Progenitor cell of endocrine pancreas (in vitro differentiated cells): Measurements from ENCODE around the gene MAK. TPM values are rescaled to one million over a fixed set of nuclear protein-coding genes. Genes with fewer than 3 reads are reported as not detected.
"Not testable (repeated sequence)": the region's sequence is repeated elsewhere in the genome, so short reads cannot be mapped to it uniquely, and the experiment has no call there.

Experiments used
- DNase-seq: peaks from one replicate; pipeline ENCODE4 v3.0.0; 2021; ENCODE audit warnings: low spot score; ENCODE audit not compliant: unreplicated experiment
- H3K27ac Mint-ChIP-seq: 2 replicates; pipeline ENCODE4 v1.8.0; 2021; ENCODE audit warnings: mild to moderate bottlenecking, moderate library complexity, mixed read lengths
- H3K27me3 Mint-ChIP-seq: 2 replicates; pipeline ENCODE4 v1.8.0; 2021; ENCODE audit warnings: mixed read lengths
- H3K36me3 Mint-ChIP-seq: 2 replicates; pipeline ENCODE4 v1.8.0; 2022; ENCODE audit warnings: mixed read lengths; ENCODE audit not compliant: insufficient read depth
- H3K4me1 Mint-ChIP-seq: 2 replicates; pipeline ENCODE4 v1.8.0; 2021; ENCODE audit warnings: low read depth, mixed read lengths
- H3K4me3 Mint-ChIP-seq: 2 replicates; pipeline ENCODE4 v1.8.0; 2021; ENCODE audit warnings: low read depth, mild to moderate bottlenecking, moderate library complexity, mixed read lengths
- H3K9me3 Mint-ChIP-seq: 2 replicates; pipeline ENCODE4 v1.8.0; 2021; ENCODE audit warnings: low read depth, mixed read lengths
- total RNA-seq: library from RNA; stranded (reverse); gene quantifications from 2 replicates; pipeline ENCODE4 v1.2.1, GENCODE V29; 2021
- TF ChIP-seq, protein P1 (sequence below): fragments of 200-600 bp; sonication (generic); IDR thresholded peaks from one replicate; pipeline ENCODE4 v1.5.0; 2021; ENCODE audit warnings: antibody characterized with exemption, mild to moderate bottlenecking; ENCODE audit not compliant: unreplicated experiment

The MAK gene
- total RNA-seq, 1 donor from 2014 or later: 1.3 TPM

DNA sequence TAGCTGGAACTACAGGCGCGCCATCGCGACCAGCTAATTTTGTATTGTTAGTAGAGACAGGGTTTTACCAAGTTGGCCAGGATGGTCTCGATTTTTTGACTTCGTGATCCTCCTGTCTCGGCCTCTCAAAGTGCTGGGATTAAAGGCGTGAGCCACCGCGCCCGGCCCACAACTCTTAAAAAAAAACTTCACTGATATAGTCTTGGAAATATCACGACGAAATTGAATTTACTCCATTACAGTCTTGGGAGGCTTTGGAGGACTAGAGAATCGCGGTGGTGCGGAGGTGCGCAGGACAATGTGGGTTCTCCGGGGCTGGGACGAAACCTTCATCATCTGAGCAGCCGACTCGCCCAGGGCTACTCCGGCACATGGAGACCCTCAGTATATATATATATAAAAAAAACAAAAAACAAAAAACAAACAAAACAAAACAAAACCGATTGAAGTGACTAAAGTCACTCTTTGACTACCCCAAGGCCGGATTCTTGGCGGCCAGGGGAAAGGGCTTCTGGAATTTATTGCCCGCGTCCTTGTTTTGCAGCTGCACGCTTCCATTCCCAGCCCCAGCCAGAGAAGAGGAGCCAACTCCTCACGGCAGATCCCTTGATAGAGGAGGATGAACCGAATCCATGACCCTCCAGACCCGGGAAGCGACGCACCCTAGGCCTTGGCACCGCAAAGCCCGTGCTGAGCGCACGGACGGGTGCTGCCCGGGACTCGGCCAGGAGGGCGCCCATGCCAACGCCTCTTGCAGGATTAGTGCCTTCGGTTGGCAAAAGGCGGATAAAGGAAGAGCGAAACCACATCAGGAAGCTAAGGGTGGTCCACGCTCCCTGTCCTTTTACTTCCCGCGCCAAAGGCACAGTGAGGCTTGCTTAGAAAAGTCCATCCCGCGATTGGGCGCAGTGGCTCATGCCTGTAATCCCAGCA lies 45.2 kb upstream of the MAK start:
- TF ChIP-seq, protein P1, sequence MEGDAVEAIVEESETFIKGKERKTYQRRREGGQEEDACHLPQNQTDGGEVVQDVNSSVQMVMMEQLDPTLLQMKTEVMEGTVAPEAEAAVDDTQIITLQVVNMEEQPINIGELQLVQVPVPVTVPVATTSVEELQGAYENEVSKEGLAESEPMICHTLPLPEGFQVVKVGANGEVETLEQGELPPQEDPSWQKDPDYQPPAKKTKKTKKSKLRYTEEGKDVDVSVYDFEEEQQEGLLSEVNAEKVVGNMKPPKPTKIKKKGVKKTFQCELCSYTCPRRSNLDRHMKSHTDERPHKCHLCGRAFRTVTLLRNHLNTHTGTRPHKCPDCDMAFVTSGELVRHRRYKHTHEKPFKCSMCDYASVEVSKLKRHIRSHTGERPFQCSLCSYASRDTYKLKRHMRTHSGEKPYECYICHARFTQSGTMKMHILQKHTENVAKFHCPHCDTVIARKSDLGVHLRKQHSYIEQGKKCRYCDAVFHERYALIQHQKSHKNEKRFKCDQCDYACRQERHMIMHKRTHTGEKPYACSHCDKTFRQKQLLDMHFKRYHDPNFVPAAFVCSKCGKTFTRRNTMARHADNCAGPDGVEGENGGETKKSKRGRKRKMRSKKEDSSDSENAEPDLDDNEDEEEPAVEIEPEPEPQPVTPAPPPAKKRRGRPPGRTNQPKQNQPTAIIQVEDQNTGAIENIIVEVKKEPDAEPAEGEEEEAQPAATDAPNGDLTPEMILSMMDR: no peak
- Mint-ChIP-seq H3K4me3 (no peak overlapping the region), H3K27ac (no peak overlapping the region), H3K9me3 (no peaks in the 10 kb centered on the region), H3K4me1 (peaks cover 6% of the 10 kb centered on the region), H3K27me3 (peaks cover 75% of the 10 kb centered on the region), H3K36me3 (no peaks in the 10 kb centered on the region)
- DNase-seq: no peak

DNA sequence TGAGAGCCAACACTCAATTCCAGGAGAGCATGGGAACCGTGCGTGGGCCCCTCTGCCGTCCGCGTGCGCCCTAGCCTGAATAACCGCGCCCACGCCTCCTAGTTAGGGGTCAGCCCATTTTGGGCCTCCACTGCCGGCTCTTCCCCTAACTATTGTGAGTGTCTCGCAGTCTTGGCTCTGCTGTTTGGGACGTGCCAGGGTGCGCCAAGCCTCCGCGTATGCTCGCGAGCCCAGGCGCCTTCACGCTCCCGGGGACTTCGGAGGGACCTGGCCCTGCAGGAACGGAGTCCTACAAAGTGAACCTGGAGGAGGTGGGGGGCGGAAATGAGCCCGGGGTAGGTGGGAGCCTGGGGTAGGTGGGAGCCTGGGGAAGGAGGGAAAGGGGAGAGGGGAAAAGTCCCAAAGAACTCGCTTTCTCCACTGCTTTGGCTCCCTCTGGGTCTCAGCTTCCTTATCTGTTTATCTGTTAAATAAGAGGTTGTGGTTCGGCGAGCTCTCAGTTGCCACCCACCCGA lies 44.4 kb upstream of the MAK start:
- Mint-ChIP-seq H3K4me1 (peaks cover 5% of the 10 kb centered on the region), H3K27ac (no peak overlapping the region), H3K9me3 (no peaks in the 10 kb centered on the region), H3K4me3 (no peak overlapping the region), H3K27me3 (peaks cover 75% of the 10 kb centered on the region), H3K36me3 (no peaks in the 10 kb centered on the region)
- TF ChIP-seq, protein P1: no peak
- no peak for DNase-seq

DNA sequence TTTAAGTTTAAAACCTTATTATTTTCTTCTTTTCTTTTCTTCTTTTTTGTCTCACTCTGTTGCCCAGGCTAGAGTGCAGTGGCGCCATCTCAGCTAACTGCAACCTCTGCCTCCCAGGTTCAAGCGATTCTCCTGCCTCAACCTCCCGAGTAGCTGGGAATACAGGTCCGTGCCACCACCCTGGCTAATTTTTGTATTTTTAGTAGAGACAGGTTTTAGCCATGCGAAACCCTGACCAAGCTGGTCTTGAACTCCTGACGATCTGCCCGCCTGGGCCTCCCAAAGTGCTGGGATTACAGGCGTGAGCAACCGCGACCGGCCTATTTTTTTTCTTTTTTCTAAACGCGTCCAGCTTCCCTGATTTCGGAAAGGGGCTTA lies 43.9 kb upstream of the MAK start:
- not testable (repeated sequence) for H3K36me3 Mint-ChIP-seq, H3K9me3 Mint-ChIP-seq, H3K4me1 Mint-ChIP-seq, H3K4me3 Mint-ChIP-seq, DNase-seq, H3K27ac Mint-ChIP-seq
- peaks cover 77% of the 10 kb centered on the region for H3K27me3 Mint-ChIP-seq

DNA sequence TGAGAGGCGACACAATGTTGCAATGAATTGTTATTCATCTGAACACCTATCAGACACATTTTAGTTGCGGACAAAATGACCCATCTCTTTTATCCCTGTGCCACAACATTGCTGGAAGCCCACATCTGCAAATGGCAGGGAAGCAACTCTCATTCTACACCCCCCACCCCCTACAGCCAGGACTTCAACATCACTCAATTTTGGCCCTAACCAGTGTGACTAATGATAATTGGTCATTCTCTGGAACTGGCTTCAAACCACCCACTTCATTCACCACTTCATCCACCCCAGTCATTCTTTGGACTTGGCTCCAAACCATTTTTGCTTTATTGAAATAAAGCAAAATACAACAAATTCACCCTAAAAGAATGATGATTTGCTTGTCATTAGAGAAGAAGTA lies 42.0 kb upstream of the MAK start:
- Mint-ChIP-seq H3K27ac (no peak overlapping the region), H3K9me3 (no peaks in the 10 kb centered on the region), H3K27me3 (peaks cover 68% of the 10 kb centered on the region), H3K4me1 (peaks cover 3% of the 10 kb centered on the region), H3K4me3 (no peak overlapping the region), H3K36me3 (no peaks in the 10 kb centered on the region)
- TF ChIP-seq, protein P1: no peak
- no peak for DNase-seq

DNA sequence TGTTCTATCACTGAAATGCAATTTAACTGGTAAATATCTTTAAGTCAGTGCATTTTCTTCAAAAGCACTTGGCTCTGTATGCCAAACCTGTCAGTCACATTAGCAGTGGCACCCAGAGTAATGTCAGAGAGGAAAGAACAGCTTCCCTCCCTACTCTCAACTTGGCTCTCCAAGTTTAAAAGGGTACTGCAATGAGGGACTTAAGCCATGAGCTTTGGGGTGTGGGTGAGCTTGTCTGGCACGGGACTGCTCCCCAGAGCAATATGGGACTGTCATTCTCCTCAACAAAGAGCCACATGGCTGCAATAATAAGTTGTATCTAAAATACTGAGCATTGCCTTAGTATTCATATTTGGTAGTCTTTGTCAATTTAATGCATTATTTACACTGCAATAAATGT lies 39.5 kb upstream of the MAK start:
- DNase-seq: no peak
- no peaks in the 10 kb centered on the region for H3K36me3 Mint-ChIP-seq
- H3K4me3 Mint-ChIP-seq: no peak overlapping the region
- H3K27me3 Mint-ChIP-seq: peaks cover 65% of the 10 kb centered on the region
- H3K4me1 Mint-ChIP-seq: peaks cover 3% of the 10 kb centered on the region
- H3K27ac Mint-ChIP-seq: no peak overlapping the region
- TF ChIP-seq, protein P1: no peak
- H3K9me3 Mint-ChIP-seq: no peaks in the 10 kb centered on the region

DNA sequence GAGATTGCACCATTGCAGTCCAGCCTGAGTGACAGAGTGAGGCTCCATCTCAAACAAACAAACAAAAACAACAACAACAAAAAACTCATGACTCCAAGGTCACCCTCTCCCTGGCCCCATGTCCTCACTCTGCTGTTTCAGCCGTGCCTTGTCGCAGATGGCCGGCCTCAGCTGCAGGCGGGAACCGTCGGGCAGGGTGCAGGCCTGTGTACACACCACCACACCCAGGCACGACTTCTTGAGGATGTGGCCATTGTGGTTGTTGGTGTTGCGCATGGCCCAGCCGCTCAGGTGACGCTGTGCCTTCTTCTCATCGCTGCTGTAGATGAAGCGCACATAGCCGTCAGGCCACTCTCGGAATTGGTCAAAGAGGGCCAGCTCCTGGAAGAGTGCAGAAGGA lies 38.7 kb upstream of the MAK start:
- Mint-ChIP-seq H3K4me3 (no peak overlapping the region), H3K36me3 (no peaks in the 10 kb centered on the region), H3K4me1 (peaks cover 2% of the 10 kb centered on the region), H3K27me3 (peaks cover 57% of the 10 kb centered on the region), H3K27ac (no peak overlapping the region), H3K9me3 (no peaks in the 10 kb centered on the region)
- no peak for DNase-seq
- TF ChIP-seq, protein P1: no peak
